RCC 7860 (cell line): ENCODE measurements around the gene DSG3.

Experiments used
- DNase-seq: peaks from one replicate; pipeline ENCODE4 v3.0.0-alpha.2; 2015; ENCODE audit warnings: low spot score
- FAIRE-seq: peaks from 2 replicates; lab custom pipeline; 2012; peaks lifted over from hg19 to GRCh38; lab: Jason Lieb, UNC

The DSG3 gene

DNA sequence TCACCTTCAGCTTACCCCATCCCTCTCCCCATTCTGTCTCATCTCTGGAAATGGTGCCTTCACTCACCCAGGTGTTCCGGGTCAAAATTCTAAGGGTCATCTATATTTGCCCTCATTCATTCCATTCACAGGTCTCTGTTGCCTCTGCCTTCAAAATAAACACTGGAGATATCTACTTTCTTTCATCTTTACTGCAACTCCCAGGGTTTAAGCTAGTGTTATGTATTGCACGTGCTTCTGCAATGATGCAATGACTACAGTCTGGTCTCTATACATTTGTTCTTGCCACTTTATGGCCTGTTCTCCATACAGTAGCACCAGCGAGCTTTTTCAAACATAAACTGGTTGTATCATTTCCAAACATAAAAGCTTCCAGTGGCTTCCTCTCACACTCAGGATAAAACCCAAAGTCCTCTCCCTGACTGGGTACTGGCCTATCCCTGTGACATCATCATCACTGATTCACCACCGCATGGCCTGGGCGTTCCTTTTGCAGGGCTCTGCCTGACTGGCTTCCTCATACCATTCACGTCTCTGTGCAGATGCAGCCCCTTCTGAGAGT lies 64.7 kb downstream of the DSG3 start:
- DNase-seq: peak; percentile 83
- FAIRE-seq: peak; percentile 90

GRCh38 chr18:31513189-31513935 lies 65.8 kb downstream of the DSG3 start:
- FAIRE-seq: peak; percentile 96
- DNase-seq: peak; percentile 86

DNA sequence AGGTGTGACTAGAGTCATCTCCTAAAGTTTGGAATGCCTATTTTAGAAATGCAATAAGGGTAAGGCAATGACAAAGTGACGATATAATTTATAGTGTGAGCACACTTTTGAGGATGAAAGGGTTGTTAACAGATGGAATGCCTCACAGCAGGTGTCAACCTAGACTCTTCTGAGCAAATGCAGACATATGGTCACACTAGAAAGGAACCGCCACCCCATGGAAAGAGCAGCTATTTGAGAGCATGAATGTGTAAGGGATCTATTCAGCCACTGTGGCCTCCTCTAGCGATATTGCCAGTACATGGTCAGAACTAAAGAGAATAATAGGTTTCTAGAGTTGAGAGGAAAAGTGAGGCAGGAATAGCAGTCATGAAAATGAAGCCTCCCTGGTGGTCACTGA lies 68.9 kb downstream of the DSG3 start:
- no peak for FAIRE-seq
- no peak for DNase-seq

GRCh38 chr18:31526374-31526773 lies 78.8 kb downstream of the DSG3 start:
- no peak for DNase-seq
- FAIRE-seq: no peak
